Measurements from ENCODE around the gene ITGA8.

Gene ITGA8

GRCh38 chr10:15624401-15625196, 95.1 kb downstream of the ITGA8 start:
- Mint-ChIP-seq H3K4me1 (no peaks in the 10 kb centered on the region), H3K27ac (no peak overlapping the region), H3K4me3 (no peak overlapping the region), H3K36me3 (no peaks in the 10 kb centered on the region), H3K9me3 (no peaks in the 10 kb centered on the region), H3K27me3 (no peaks in the 10 kb centered on the region)
- ATAC-seq = no peak

- H3K4me1 Mint-ChIP-seq = no peaks in the 10 kb centered on the region
- H3K27me3 Mint-ChIP-seq = no peaks in the 10 kb centered on the region
- H3K27ac Mint-ChIP-seq = no peak overlapping the region
- no peaks in the 10 kb centered on the region for H3K9me3 Mint-ChIP-seq
- no peaks in the 10 kb centered on the region for H3K36me3 Mint-ChIP-seq
- no peak for ATAC-seq
- H3K4me3 Mint-ChIP-seq = no peak overlapping the region
Observed at GRCh38 chr10:15620836-15621515, 98.7 kb downstream of the ITGA8 start.

- Mint-ChIP-seq H3K36me3 (no peaks in the 10 kb centered on the region), H3K9me3 (no peaks in the 10 kb centered on the region), H3K27ac (no peak overlapping the region), H3K4me1 (no peaks in the 10 kb centered on the region), H3K4me3 (no peak overlapping the region), H3K27me3 (no peaks in the 10 kb centered on the region)
- ATAC-seq = no peak
Observed at GRCh38 chr10:15620337-15620736, 99.4 kb downstream of the ITGA8 start.

- no peaks in the 10 kb centered on the region for H3K4me1 Mint-ChIP-seq
- H3K36me3 Mint-ChIP-seq = no peaks in the 10 kb centered on the region
- no peak overlapping the region for H3K4me3 Mint-ChIP-seq
- no peaks in the 10 kb centered on the region for H3K27me3 Mint-ChIP-seq
- H3K9me3 Mint-ChIP-seq = no peaks in the 10 kb centered on the region
- no peak for ATAC-seq
- no peak overlapping the region for H3K27ac Mint-ChIP-seq
Observed at GRCh38 chr10:15609246-15609645, 110.5 kb downstream of the ITGA8 start.

GRCh38 chr10:15606377-15606776, 113.3 kb downstream of the ITGA8 start:
- Mint-ChIP-seq H3K27me3 (no peaks in the 10 kb centered on the region), H3K4me3 (no peak overlapping the region), H3K9me3 (no peaks in the 10 kb centered on the region), H3K27ac (no peak overlapping the region), H3K4me1 (no peaks in the 10 kb centered on the region), H3K36me3 (no peaks in the 10 kb centered on the region)
- no peak for ATAC-seq

DNA sequence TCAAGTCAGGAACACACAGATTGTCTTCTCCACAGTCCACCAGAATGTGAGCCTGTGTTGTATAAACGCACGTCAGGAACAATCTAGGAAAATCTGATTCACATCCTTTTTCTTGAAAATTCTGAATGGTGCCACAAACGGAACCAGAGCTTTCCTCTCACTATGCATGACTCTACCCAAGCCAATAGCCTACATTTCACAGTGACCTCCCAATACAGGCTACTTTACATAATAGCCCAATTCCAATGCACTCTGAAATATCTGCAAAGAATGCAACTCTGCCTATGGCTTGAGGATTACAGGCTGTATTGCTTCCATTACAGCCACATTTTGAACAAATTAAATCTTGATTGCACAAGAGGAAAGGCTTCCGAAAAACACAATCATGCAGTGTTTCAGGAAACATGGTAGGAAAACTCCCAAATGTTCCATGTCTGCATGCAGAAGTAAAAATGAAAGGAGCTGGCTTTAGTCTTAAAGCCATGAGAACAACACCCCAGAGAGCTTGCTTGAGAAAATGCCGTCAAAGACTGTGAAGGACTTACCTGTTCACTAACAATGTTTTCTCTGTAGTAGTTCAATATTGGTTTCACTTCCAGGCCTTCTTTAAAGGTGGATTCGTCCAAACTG, 113.9 kb downstream of the ITGA8 start:
- Mint-ChIP-seq H3K27ac (no peak overlapping the region), H3K36me3 (no peaks in the 10 kb centered on the region), H3K4me3 (no peak overlapping the region), H3K9me3 (no peaks in the 10 kb centered on the region), H3K27me3 (no peaks in the 10 kb centered on the region), H3K4me1 (no peaks in the 10 kb centered on the region)
- ATAC-seq = no peak

DNA sequence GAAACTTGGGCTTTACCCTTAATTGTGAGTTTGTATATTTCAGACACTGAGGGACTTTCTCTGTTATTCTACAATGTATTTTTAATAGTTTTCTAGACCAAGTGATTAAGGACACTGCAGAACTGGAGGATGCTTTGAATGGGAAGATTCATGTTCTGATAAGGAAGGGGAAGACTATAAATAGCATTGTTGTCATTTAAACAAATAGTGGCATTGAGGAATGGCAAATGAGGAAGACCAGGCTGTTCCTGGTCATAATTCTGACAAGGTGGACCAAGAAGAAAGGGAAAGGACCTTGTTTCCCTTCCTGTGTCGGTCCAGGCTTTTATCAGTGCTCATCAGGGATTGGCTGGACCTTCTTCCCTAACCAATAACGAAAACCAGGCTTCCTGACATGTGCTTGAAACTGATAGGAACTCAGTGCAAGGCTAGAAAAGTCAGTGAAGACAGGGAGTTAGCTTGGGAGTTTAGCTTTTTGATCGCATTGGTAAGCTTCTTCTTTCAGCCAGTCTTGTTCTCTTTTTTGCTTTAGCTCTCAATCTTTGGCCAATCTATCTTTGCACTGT, 116.2 kb downstream of the ITGA8 start:
- Mint-ChIP-seq H3K27me3 (no peaks in the 10 kb centered on the region), H3K4me1 (no peaks in the 10 kb centered on the region), H3K27ac (no peak overlapping the region), H3K36me3 (no peaks in the 10 kb centered on the region), H3K9me3 (no peaks in the 10 kb centered on the region), H3K4me3 (no peak overlapping the region)
- ATAC-seq = no peak

DNA sequence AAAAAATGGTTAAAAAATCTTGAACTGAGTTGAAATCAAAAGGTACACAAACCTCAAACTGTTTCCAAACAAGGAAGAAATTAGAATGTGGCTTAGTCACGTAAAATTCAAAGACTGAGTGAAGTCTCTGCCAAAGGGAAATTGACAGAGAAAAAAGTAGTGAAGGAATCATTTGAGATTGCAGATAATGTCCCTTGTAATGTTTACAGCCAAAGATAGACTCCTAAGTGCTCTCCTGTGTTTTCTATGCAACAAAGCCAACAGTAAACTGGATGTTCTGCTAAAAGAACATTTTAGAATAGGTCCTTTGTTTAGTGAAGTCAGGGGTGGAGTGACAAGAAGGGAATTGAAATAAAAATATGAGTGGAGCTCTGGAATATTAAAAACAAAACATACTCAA, 117.9 kb downstream of the ITGA8 start:
- ATAC-seq = no peak

GRCh38 chr10:15595260-15595659, 124.5 kb downstream of the ITGA8 start:
- Mint-ChIP-seq H3K4me3 (no peak overlapping the region), H3K27ac (no peak overlapping the region), H3K4me1 (no peaks in the 10 kb centered on the region), H3K27me3 (no peaks in the 10 kb centered on the region), H3K9me3 (no peaks in the 10 kb centered on the region), H3K36me3 (no peaks in the 10 kb centered on the region)
- ATAC-seq = no peak

More for the DNA sequence above, 117.9 kb downstream of the ITGA8 start:
- Mint-ChIP-seq H3K4me1 (no peaks in the 10 kb centered on the region), H3K27ac (no peak overlapping the region), H3K27me3 (no peaks in the 10 kb centered on the region), H3K9me3 (no peaks in the 10 kb centered on the region), H3K4me3 (no peak overlapping the region), H3K36me3 (no peaks in the 10 kb centered on the region)

DNA sequence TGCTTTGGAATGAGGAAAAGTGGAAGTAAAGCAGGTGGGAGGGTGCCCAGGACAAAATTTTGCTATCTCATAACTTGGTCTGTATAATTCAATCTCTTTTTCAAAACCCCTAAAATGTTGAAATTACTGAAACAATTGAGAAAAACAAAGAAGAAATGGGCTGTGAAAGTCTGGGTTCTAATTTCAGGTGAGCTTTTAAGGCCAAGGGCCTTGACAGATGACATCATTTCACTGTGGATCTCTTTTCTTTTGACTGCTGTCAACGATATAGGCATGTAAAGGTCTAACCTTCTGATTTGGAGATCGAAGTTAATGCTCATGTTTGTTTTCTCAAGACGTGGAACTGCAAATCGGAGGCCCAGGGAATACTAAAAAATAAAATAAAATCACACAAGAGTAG, 127.8 kb downstream of the ITGA8 start:
- Mint-ChIP-seq H3K27me3 (no peaks in the 10 kb centered on the region), H3K4me3 (no peak overlapping the region), H3K4me1 (no peaks in the 10 kb centered on the region), H3K9me3 (peaks cover 4% of the 10 kb centered on the region), H3K27ac (no peak overlapping the region), H3K36me3 (no peaks in the 10 kb centered on the region)
- no peak for ATAC-seq

DNA sequence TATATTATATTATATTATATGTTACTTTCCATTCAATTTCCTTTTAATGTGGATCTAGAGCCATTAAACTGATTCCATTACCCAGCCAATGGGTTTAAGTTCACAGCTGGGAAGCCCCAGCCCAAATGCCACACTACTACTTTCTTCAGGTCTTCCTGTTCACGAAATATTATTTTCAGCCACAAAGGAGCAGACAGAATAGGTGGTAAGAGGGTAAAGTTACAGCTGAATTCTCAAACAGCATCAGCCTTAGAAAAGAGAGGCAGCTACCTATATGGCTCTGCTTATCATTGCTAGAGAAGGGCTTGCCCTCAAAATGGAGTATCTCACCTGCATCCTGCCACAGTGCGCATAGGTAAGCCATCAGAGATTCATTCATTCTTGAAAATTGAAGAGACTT, 128.3 kb downstream of the ITGA8 start:
- no peaks in the 10 kb centered on the region for H3K4me1 Mint-ChIP-seq
- H3K27ac Mint-ChIP-seq = no peak overlapping the region
- ATAC-seq = no peak
- no peak overlapping the region for H3K4me3 Mint-ChIP-seq
- H3K9me3 Mint-ChIP-seq = peaks cover 4% of the 10 kb centered on the region
- H3K27me3 Mint-ChIP-seq = no peaks in the 10 kb centered on the region
- no peaks in the 10 kb centered on the region for H3K36me3 Mint-ChIP-seq

DNA sequence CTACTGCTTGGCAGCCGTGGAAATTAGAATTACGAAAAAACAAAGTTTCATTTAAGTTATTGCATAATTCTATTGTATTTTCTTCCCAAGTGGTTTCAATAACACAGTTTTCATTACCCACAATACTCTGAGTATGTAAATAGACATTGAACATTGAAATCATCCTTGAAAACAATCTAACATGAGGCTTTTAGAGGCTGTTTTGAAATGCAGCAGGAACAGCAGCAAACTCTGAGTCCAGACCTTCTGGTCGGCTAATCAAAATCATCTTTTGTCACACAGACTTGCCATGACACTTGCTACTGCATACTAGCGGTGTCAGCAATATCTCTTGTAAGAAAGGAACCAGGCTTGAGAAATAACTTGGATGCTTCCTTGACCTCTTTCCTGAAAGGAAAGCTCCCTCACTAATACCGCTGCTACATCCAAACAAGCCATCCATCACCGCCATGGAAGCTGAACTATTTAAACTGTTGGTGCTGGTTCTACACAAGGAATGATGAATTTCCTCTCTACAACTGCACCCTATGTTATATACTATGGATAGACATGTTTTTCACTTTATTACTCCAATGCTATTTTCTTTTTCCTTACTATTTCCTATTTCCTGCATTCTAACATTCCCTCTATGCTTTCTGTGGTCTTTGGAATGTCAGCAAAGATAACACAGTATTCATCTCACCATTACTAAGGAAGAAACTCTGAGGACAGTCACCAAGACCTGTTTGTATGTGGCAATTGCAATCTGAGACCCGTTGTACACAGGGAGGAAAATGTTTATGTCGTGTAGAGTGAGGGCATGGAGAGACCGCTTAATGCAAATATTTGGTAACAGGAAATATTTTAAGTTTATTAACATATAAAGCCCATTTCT, 130.8 kb downstream of the ITGA8 start:
- Mint-ChIP-seq H3K36me3 (no peaks in the 10 kb centered on the region), H3K9me3 (peaks cover 6% of the 10 kb centered on the region), H3K4me3 (no peak overlapping the region), H3K4me1 (no peaks in the 10 kb centered on the region), H3K27ac (no peak overlapping the region), H3K27me3 (no peaks in the 10 kb centered on the region)
- no peak for ATAC-seq

GRCh38 chr10:15588151-15588550, 131.6 kb downstream of the ITGA8 start:
- Mint-ChIP-seq H3K4me3 (no peak overlapping the region), H3K27me3 (no peaks in the 10 kb centered on the region), H3K9me3 (peaks cover 6% of the 10 kb centered on the region), H3K36me3 (no peaks in the 10 kb centered on the region), H3K27ac (no peak overlapping the region), H3K4me1 (no peaks in the 10 kb centered on the region)
- ATAC-seq = no peak

GRCh38 chr10:15587271-15587670, 132.5 kb downstream of the ITGA8 start:
- Mint-ChIP-seq H3K9me3 (peaks cover 14% of the 10 kb centered on the region), H3K36me3 (no peaks in the 10 kb centered on the region), H3K27me3 (no peaks in the 10 kb centered on the region), H3K4me1 (no peaks in the 10 kb centered on the region), H3K4me3 (no peak overlapping the region), H3K27ac (no peak overlapping the region)
- no peak for ATAC-seq

- no peaks in the 10 kb centered on the region for H3K36me3 Mint-ChIP-seq
- H3K27me3 Mint-ChIP-seq = no peaks in the 10 kb centered on the region
- no peak overlapping the region for H3K4me3 Mint-ChIP-seq
- no peak for ATAC-seq
- no peaks in the 10 kb centered on the region for H3K4me1 Mint-ChIP-seq
- H3K9me3 Mint-ChIP-seq = peaks cover 17% of the 10 kb centered on the region
- H3K27ac Mint-ChIP-seq = no peak overlapping the region
Observed at GRCh38 chr10:15585303-15585715, 134.4 kb downstream of the ITGA8 start.

Measured in stimulated activated memory B cell treated with anti-CD40 and anti-IgM and Interleukin-4, amounts not matched to agents 10 μg/mL and 1 μg/mL and 100 μg/mL, for 72 hours (primary cell).